IMR-90 (cell line): ENCODE results near the gene CAMK2B.

Source experiments
- ELK1 ChIP-seq: fragments of 150-350 bp; IDR thresholded peaks from 2 replicates; pipeline ENCODE4 v1.6.1; 2016; ENCODE audit warnings: low read depth, mild to moderate bottlenecking, low read length, moderate library complexity, borderline replicate concordance
- MAZ ChIP-seq: IDR thresholded peaks from 2 replicates; pipeline ENCODE4 v1.6.1; 2012; ENCODE audit warnings: low read depth, mild to moderate bottlenecking, low read length, improper control_type of control experiment, moderate library complexity, borderline replicate concordance
- RAD21 ChIP-seq: IDR thresholded peaks from 2 replicates; pipeline ENCODE4 v1.6.1; 2012; ENCODE audit warnings: low read length, improper control_type of control experiment
- RCOR1 ChIP-seq: IDR thresholded peaks from 2 replicates; pipeline ENCODE4 v1.6.1; 2012; ENCODE audit warnings: mild to moderate bottlenecking, low read length, improper control_type of control experiment; ENCODE audit not compliant: insufficient replicate concordance
- USF2 ChIP-seq: fragments of 150-350 bp; IDR thresholded peaks from 2 replicates; pipeline ENCODE4 v1.6.1; 2017; ENCODE audit warnings: mild to moderate bottlenecking, antibody characterized with exemption, low read length, low read depth

- TF ChIP-seq USF2 (no peak), ELK1 (no peak), RCOR1 (no peak), MAZ (no peak), RAD21 (no peak)
Observed at GRCh38 chr7:44347546-44348114, 22.2 kb upstream of the CAMK2B start.
